Smooth muscle cell of the brain vasculature (primary cell): Measurements from ENCODE around the gene CCDC187.
"Not testable (repeated sequence)": the region's sequence is repeated elsewhere in the genome, so short reads cannot be mapped to it uniquely, and the experiment has no call there.

ENCODE experiments used
- DNase-seq: peaks from one replicate; pipeline ENCODE4 v3.0.0-alpha.2; 2012; ENCODE audit warnings: low read depth, low spot score

Gene CCDC187

DNA sequence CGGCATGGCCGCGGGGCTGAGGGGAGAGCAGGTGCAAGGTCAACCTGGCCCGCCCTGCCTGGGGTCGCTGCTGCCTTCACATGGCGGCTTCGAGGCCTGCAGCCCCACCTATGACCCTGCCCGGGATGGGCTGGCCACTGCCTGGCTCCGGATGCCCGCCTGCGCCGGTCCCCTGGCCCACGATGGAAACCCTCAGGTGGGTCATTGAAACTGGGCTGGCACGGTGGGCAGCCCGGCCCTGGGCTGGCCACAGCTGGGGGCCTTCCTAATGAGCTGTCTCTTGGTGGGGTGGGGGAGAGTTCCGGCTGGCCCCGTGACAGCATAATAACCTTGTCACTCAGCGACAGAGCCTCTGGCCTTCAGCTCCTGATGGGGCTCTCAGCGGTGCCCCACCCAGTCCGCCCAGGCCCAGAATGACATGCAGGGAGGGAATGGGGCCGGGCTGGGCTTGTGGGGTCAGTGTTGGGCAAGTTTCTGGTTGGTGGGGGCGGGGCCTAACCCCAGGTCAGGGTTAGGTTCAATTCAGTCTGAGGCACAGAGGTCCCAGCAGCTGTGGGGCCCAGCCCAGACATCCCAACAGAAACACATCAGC lies at the start of gene CCDC187:
Gene CCDC187 (minus strand): TSS at position 270 of the 592 bp plus-strand sequence. CDS start 264 bp downstream, at position 6.
- no peak for DNase-seq

DNA sequence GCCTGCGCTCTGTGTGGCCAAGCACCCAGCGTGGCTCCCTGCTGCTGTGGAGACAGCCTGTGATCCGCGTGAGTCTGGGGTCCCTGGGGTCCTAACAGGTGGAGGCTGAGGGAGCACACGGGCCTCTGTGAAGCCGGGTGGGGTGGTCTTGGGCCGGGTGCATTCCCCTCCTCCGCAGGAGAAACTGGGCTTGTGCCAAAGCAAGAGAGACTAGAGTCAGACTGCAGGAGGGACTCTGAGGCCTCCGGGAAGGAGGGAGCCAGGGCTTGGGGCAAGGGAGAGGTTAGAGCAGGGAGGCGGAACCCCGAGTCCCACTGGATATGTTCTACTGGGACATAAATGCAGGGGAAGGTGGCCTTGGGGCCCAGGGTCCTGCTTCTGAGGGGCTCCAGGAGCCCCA lies 49.2 kb upstream of the CCDC187 start:
- no peak for DNase-seq

- no peak for DNase-seq
These were observed 48.8 kb upstream of the CCDC187 start for GRCh38 chr9:136352682-136353081.

DNA sequence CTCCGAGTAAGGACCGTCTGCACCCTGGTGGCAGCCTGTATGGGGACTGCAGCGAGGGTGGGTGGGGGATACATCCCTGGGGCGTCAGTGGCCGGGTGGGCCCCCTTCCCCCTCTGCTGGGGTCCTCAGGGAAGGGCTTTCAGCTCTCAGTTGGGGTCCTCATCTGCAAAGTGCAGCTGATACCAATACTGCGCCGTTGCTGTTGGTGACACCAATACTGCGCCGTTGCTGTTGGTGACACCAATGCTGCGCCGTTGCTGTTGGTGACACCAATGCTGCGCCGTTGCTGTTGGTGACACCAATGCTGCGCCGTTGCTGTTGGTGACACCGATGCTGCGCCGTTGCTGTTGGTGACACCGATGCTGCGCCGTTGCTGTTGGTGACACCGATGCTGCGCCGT lies 48.0 kb upstream of the CCDC187 start:
- DNase-seq: not testable (repeated sequence)

- DNase-seq: no peak
These were observed 47.4 kb upstream of the CCDC187 start for GRCh38 chr9:136351252-136351800.

GRCh38 chr9:136349546-136349945 lies 45.7 kb upstream of the CCDC187 start:
- no peak for DNase-seq

GRCh38 chr9:136348691-136349090 lies 44.8 kb upstream of the CCDC187 start:
- DNase-seq: no peak

DNA sequence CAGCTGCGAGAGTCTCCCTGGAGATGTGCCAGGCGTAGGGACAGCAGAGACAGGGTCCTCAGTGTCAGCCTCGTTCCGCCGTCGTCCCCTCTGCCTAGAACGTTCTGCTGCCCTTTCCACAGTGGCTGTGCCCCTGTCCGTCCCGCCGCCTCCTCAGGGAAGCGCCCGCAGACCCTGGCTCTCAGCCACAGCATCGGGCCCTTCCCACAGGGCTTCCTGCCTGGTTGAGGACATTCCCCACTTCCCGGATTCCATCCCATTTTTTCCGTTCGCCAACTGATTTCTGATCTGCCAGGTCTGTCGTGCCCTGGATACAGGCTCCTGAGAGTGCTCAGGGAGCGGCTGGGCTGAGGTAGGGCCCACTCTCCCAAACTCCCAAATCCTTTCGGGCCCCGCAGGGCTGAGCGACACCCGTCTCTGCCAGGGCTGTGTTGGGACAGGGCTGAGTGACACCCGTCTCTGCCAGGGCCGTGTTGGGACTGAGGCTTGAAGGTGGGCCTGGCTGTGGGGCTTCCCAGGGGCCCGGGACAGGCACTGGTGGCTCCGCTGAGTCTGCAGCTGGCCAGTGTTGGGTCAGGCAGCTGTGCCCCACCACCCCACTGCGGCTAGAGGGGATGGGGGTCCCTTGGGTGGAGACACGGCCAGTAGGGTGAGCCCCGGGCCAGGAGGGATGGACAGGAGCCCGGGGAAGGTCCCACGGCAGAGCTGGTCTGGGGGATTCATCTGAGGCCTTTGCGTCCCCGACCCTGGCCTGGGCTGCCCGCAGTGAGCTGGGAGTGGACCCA lies 43.8 kb upstream of the CCDC187 start:
- DNase-seq: no peak

- no peak for DNase-seq
These were observed 43.1 kb upstream of the CCDC187 start for GRCh38 chr9:136346927-136347465.

DNA sequence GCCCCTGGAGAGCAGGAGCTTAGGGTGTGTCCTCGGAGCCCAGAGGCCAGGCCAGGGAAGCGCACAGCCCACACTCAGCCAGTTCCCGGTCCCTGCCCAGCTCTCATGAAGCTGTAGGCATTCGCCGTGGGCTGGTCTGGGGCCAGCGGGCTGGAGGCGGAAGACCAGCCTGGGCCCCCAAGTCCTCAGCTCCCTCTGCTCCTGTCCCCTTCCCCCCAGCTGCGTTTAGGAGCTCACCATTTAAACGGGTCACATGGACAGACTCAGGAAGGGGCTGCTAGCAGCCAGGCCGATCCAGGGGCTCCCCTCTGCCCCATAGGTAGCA lies 42.2 kb upstream of the CCDC187 start:
- no peak for DNase-seq

DNA sequence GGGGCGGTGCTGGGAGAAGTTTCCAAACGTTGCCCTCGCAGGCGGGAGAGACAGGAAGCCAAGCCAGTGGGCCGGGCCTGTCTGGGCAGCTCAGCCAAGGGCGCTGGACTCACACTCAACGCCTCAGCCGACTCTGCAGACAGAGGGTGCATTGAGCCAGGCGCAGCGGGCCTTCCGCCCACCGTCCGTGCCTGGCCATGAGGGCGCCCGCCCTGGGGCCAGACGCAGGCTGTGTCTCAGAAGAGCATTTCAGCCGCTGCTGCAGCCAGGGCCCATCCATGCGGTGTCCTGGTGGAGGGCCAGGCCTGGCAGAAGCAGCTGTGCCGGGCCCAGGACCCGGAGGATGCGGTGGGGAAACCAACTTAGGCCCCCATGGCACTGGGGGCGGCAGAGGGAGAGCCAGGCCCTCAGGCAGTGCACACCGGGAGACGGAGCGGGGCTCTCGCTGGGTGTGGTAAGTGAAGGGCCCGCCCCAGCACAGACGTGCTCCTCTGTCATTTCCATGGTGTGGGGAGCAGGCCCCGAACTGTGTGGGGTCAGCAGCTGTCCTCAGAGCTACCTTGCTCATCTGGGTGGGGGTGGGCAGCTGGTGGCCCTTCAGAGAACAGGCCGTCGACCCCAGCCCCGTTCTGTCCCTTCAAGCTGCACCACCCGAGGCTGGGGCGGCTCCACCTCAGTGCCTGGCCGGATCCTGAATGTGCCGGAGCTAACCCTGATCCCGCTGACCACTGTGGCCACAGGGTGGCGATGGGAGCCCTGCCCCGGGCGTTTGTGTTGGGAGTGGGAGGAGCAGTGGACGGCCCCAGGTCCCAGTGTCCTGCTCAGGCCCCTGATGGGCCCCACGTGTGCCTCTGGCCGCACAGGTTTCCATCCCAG lies 41.6 kb upstream of the CCDC187 start:
- no peak for DNase-seq

DNA sequence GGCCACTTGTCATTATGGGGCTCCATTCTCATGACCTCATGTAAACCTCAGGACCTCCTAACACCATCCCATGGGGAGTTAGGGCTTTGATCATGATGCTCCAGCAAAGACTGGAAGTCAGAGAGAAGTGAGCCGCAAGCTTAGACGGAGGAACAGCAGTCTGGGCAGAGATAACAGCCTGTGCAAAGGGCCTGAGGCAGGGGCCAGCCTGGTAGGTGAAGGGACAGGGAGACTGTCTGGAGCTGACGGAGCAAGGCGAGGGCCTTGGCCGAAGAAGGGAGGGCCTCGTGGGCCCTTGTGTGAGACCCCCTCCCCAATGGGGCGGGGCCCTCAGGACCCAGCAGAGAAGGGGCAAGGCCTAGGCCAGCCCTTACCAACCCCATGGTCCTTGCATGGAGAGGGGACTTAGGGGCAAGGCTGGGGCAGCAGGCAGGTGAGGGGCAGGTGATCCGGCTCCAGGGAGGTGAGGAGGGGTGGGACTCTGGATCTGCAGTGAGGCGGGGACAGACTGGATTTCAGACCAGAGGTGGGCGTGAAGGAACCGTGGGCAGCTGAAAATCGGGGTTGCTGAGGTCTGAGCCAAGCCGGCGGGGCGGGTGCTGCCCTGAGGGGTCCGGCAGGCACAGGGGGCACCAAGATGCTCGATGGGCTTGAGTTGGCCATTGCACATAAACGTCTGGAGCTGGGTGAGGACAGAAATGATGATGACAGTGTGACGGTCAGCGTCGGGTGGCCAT lies 40.8 kb upstream of the CCDC187 start:
- no peak for DNase-seq

GRCh38 chr9:136343884-136344269 lies 40.0 kb upstream of the CCDC187 start:
- no peak for DNase-seq

DNA sequence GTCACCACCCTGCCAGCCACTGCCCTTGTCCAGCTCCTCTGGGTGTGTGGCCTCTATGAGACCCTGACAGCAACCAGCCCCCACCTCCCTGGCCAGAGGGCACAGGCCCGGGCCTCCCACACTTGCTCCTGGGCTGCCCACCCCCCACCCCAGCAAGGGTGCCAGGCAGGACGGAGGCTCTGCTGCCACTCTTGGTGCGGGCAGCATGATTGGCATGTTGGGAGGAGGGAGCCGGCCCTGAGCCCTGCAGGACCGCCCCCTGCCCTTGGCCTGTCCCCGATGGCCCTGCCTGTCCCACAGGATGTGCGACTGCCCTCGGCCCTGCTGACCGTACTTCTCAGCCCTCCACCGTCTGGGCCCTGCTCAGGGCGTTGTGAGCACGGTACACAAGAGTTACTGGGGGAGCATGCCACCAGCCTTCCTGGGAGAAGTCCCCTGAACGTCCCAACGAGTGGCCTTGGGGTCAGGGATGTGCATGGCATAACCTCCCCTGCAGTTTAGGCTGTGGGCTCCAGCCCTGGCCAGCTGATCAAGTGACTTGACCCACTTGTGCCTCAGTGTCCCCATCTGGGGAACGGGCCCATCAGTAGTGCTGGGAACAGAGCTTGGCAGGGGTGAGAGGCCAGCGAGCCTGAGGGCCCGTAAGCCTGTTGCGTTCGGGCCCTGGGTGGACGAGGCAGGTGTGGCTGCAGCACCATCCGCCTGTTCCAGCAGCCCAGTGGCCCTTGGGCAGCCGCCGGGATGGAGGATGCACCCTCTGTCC lies 39.4 kb upstream of the CCDC187 start:
- no peak for DNase-seq

- DNase-seq: no peak
These were observed 38.6 kb upstream of the CCDC187 start for GRCh38 chr9:136342181-136343120.

- DNase-seq: no peak
These were observed 37.9 kb upstream of the CCDC187 start for GRCh38 chr9:136341769-136342168.

DNA sequence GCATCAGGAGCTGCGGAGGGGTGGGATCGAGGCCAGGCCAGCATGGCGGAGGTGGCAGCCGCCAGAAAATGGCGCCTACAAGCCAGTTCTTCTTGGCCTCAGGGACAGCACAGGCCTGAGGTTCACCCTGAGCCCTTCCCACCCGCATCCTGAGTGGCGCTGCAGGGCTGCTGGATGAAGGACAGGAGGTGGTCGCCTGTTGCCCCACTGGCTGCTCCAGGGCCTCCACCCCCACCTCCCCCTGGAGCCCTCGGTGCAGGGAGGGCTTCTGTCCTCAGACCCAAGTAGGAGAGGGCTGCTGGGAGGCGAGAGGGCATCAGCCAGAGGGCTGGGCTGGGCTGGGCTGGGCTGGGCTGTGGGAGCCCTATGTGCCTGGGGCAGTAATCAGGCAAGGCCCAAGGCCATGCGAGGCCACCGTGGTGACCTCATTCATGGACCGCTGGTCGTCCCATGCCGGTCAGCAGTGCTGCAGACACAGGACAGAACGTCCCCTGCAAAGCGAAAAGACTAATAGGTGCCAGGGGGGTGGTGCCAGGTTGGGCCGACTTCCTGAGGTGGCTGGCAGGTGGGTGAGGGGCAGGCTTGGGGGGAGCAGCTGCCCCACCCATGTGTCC lies 37.3 kb upstream of the CCDC187 start:
- no peak for DNase-seq

GRCh38 chr9:136340356-136341041 lies 36.6 kb upstream of the CCDC187 start:
- no peak for DNase-seq
